Activated CD4-positive, alpha-beta T cell treated with anti-CD3 and anti-CD28 coated beads for 36 hours (primary cell): ENCODE data around the gene DCP2. TPM values are rescaled to one million over a fixed set of nuclear protein-coding genes. Genes with fewer than 3 reads are reported as not detected.
A peak's percentile ranks its signal among the peaks of the same experiment; 100 is the strongest.
"Not testable (repeated sequence)": the region's sequence is repeated elsewhere in the genome, so short reads cannot be mapped to it uniquely, and the experiment has no call there.

Source experiments
- ATAC-seq: fragments of 200-7000 bp; cut with Tn5 transposase; one replicate; pipeline ENCODE4 v1.10.0; 2021; ENCODE audit warnings: mild to moderate bottlenecking, moderate library complexity
- CTCF ChIA-PET: fragments of 350-600 bp; sonication (Branson Sonifier 250); formaldehyde crosslinking; loops from one replicate; lab custom pipeline; 2021; ENCODE audit warnings: antibody characterized with exemption; lab: Charles Lee
- POLR2A ChIA-PET: fragments of 350-600 bp; sonication (Branson Sonifier 250); formaldehyde crosslinking; loops from one replicate; lab custom pipeline; 2021; ENCODE audit warnings: antibody characterized with exemption, inconsistent platforms; lab: Charles Lee
- DNase-seq: peaks from one replicate; pipeline ENCODE4 v3.0.0-alpha.2; 2020
- H3K27ac Mint-ChIP-seq: one replicate; pipeline ENCODE4 v1.8.0; 2021; ENCODE audit warnings: mixed read lengths
- H3K27me3 Mint-ChIP-seq: one replicate; pipeline ENCODE4 v1.8.0; 2021; ENCODE audit warnings: mixed read lengths
- H3K36me3 Mint-ChIP-seq: one replicate; pipeline ENCODE4 v1.8.0; 2021; ENCODE audit warnings: low read depth, mixed read lengths
- H3K4me1 Mint-ChIP-seq: one replicate; pipeline ENCODE4 v1.8.0; 2021; ENCODE audit warnings: mixed read lengths
- H3K4me3 Mint-ChIP-seq: one replicate; pipeline ENCODE4 v1.8.0; 2021; ENCODE audit warnings: mild to moderate bottlenecking, moderate library complexity, mixed read lengths
- H3K9me3 Mint-ChIP-seq: one replicate; pipeline ENCODE4 v1.8.0; 2021; ENCODE audit warnings: low read depth, mixed read lengths
- intact Hi-C, 2 experiments: fragments of 100-400 bp; cut with DNase I in 1 of 2; cut with micrococcal nuclease in 1 of 2; formaldehyde crosslinking; loops; one replicate each; pipeline versions ENCODE4 v1.14.2 to v1.15.1; 2022 to 2024; cut with DNase I, micrococcal nuclease
- total RNA-seq, 2 experiments: library from RNA; stranded (reverse); gene quantifications; one replicate each; pipeline ENCODE4 v1.2.3, GENCODE V29; 2021

The DCP2 gene
- total RNA-seq, 2 experiments from 2014 or later = 94.0 to 101 TPM

DNA sequence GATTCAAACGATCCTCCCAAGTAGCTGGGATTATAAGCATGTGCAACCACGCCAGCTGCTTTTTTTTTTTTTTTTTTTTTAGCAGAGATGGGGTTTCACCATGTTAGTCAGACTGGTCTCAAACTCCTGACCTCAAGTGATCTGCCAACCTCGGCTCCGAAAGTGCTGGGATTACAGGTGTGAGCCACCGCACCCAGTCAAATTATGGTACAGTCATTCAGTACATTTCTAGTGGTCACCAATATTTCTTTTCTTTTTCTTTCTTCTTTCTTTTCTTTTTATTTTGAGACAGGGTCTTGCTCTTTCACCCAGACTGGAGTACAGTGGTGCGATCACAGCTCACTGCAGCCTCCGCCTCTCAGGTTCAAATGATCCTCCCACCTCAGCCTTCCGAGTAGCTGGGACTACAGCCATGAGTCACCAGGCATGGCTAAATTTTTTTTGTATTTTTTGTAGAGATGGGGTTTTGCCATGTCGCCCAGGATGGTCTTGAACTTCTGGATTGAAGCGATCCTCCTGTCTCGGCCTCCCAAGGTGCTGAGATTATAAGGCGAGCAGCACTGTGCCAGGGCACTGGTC, 25.4 kb upstream of the DCP2 start:
- intact Hi-C loops = no loop called here
- CTCF ChIA-PET = interaction anchor here (0.5 to 0.7 kb wide), 5 partner anchors 11 to 49 kb away, joined by 3 to 4 read pairs (median 3); partner anchors contain the start of gene DCP2

DNA sequence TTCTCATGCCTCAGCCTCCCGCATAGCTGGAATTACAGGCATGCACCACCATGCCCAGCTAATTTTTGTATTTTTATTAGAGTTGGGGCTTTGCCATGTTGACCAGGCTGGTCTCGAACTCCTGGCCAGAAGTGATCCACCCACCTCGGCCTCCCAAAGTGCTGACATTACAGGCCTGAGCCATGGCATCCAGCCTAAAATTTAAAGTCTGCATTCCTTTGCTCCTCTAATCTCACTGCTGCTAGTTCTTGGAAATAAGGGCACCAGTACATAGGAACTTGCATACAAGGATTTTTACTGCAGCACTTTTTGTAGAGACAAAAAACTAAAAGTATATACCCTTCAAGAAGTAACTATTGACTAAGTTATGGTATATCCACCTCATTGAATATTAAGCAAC, 20.0 kb upstream of the DCP2 start:
- Mint-ChIP-seq H3K4me3 (no peak overlapping the region), H3K9me3 (no peaks in the 10 kb centered on the region), H3K4me1 (peaks cover 27% of the 10 kb centered on the region), H3K36me3 (no peaks in the 10 kb centered on the region), H3K27ac (no peak overlapping the region), H3K27me3 (no peaks in the 10 kb centered on the region)
- ChIA-PET POLR2A (no interaction called here), CTCF (interaction anchor here (0.6 kb wide), 1 partner anchor 31 kb away, joined by 3 read pairs; no protein-coding TSS in a partner anchor)
- intact Hi-C loops = no loop called here
- no peak for ATAC-seq
- DNase-seq = no peak

More for the DNA sequence above, 25.4 kb upstream of the DCP2 start:
- DNase-seq = peak; percentile 67
- peak; percentile 87 for ATAC-seq
- Mint-ChIP-seq H3K27me3 (no peaks in the 10 kb centered on the region), H3K4me1 (peaks cover 5% of the 10 kb centered on the region), H3K9me3 (no peaks in the 10 kb centered on the region), H3K4me3 (no peak overlapping the region), H3K36me3 (no peaks in the 10 kb centered on the region), H3K27ac (no peak overlapping the region)
- POLR2A ChIA-PET = interaction anchor here (0.8 kb wide), 1 partner anchor 72 kb away, joined by 8 read pairs; no protein-coding TSS in a partner anchor

DNA sequence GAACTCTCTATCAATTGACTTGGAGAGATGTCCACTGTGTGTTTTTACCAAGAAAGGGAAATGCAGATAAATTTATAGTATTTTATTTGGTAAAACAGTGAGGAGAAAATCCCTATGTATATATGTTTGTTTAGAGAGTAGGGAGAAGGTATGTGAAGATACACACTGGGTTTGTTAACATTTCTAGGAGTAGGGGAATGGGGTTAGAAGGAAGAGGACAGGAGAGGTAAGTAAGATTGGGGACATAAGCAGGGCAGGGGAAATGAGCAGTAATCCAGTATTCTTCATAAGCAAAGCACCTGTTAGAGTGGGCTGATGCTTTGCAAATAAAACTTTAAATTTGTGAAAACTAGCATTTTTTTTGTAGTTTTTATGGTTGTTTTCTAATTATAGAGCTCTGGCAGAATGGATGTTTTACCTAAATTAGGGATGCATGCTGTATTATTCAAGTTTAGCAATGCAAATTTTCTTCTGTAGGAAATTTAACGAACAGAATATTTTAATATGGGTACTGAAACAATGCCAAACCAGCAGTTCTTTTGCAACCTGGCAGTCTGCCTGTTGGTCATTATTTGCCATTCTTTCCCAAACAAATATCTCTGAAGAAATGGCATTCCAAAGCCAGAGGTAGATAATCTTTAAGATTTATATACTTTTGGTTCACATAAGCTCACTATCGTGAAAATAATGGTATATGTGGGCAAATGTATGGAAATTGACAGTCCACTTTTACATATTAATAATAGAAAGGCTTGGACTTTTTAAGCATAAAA, 19.4 kb upstream of the DCP2 start:
- ChIA-PET CTCF (interaction anchor here (0.6 kb wide), 1 partner anchor 32 kb away, joined by 3 read pairs; no protein-coding TSS in a partner anchor), POLR2A (no interaction called here)
- H3K27ac Mint-ChIP-seq = no peak overlapping the region
- intact Hi-C loops = no loop called here
- H3K36me3 Mint-ChIP-seq = no peaks in the 10 kb centered on the region
- peaks cover 27% of the 10 kb centered on the region for H3K4me1 Mint-ChIP-seq
- no peak overlapping the region for H3K4me3 Mint-ChIP-seq
- ATAC-seq (no peak), DNase-seq (no peak)
- H3K27me3 Mint-ChIP-seq = no peaks in the 10 kb centered on the region
- no peaks in the 10 kb centered on the region for H3K9me3 Mint-ChIP-seq

DNA sequence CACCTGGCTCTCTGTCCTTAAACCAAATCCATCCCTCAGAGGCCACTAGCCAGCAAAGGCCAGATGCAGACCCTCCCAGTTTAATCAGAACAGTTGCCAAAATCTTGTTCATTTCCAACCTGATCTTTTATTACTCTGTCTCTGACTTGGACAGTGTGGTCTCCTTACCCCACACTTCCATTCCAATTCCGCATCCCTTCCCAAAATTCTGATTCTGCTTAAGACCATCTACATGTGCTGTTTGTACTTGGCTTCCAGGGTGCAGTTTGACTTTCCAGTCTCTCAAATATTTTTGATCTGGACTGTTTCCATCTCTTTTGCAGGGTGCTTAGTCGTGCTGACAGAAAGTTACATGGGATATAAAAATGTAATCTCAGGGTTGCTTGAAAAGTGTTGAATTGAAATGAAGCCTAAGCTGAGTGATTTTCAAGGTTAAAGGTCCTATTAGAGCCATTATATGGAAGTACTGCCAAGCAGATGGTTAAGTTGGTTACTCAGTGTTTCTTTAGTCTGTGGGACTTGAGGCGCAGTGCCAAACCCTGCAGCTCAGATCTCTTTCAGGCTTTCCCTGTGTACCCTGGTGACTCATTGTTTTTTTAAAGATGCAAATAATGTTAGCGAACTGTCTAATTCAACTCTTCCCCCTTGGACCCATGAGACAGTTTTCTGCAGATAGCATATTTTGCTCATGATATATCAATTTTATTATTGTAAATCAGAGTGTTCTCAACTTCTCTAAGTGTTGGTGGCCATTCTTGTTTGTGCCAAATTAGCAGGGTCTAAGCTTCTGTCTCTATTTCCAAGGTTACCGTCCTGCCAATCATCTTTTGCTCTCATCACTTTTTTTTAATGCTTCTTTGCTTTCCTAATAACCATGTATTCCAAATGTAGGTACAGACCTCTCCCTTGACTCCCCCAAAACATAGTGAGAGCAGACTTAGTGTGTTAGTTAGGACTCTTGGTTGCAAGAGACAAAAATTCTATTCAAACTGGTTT, 18.2 kb upstream of the DCP2 start:
- no peaks in the 10 kb centered on the region for H3K27me3 Mint-ChIP-seq
- ChIA-PET POLR2A (no interaction called here), CTCF (no interaction called here)
- H3K4me1 Mint-ChIP-seq = peaks cover 36% of the 10 kb centered on the region
- no peaks in the 10 kb centered on the region for H3K36me3 Mint-ChIP-seq
- DNase-seq (peak; percentile 60), ATAC-seq (peak; percentile 91)
- intact Hi-C loops = no loop called here
- no peak overlapping the region for H3K27ac Mint-ChIP-seq
- H3K9me3 Mint-ChIP-seq = no peaks in the 10 kb centered on the region
- no peak overlapping the region for H3K4me3 Mint-ChIP-seq

DNA sequence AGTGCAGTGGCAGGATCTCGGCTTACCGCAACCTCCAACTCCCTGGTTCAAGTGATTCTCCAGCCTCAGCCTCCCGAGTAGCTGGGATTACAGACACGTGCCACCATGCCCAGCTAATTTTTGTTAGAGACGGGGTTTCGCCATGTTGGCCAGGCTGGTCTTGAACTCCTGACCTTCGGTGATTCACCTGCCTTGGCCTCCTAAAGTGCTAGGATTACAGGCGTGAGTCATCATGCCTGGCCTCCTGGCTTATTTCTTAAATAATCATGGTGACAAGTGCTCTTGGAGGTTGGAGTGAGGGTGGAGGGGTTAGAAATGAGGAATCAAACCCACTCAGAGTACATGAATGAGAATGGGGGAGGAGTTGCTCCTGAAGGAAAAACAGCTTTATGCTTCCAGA, 16.7 kb upstream of the DCP2 start:
- H3K27ac Mint-ChIP-seq, H3K36me3 Mint-ChIP-seq, ATAC-seq, POLR2A ChIA-PET, H3K27me3 Mint-ChIP-seq, DNase-seq, H3K9me3 Mint-ChIP-seq, H3K4me3 Mint-ChIP-seq: not testable (repeated sequence)
- H3K4me1 Mint-ChIP-seq = peaks cover 45% of the 10 kb centered on the region
- intact Hi-C loops = loop anchor here in 1 of 2 experiments (5.0 kb wide), 1 partner anchor 83 kb away; no protein-coding TSS in a partner anchor
- CTCF ChIA-PET = interaction anchor here (0.6 to 0.9 kb wide), 5 partner anchors 63 to 1292 kb away, joined by 3 read pairs; no protein-coding TSS in a partner anchor

DNA sequence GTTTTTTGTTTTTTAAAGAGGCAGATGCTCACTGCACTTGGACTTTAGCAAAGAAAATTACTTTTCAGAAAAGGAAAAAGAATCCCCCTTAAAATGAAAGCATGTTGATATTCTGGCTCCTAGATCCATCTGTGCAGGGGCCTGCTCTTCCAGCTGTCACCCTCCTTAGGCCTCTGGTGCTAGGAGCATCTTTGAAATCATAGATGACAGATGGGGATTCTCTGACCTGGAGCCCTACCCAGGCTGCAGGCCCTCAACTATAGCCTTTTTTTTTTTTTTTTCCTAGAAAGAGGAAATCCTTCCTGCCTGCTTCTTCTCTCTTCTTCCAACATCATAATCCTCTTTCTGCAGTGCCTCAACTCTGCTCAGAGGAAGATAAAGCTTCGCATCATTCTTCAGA, 16.3 kb upstream of the DCP2 start:
- Mint-ChIP-seq H3K36me3 (no peaks in the 10 kb centered on the region), H3K27me3 (no peaks in the 10 kb centered on the region), H3K27ac (no peak overlapping the region), H3K4me1 (peaks cover 49% of the 10 kb centered on the region), H3K9me3 (no peaks in the 10 kb centered on the region), H3K4me3 (no peak overlapping the region)
- ChIA-PET CTCF (interaction anchor here (0.6 to 0.9 kb wide), 3 partner anchors 9 to 258 kb away, joined by 3 read pairs; no protein-coding TSS in a partner anchor), POLR2A (interaction anchor here (0.7 kb wide), 1 partner anchor 1856 kb away, joined by 5 read pairs; no protein-coding TSS in a partner anchor)
- no peak for DNase-seq
- no peak for ATAC-seq
- intact Hi-C loops = loop anchor here in 1 of 2 experiments (5.0 kb wide), 1 partner anchor 83 kb away; no protein-coding TSS in a partner anchor

DNA sequence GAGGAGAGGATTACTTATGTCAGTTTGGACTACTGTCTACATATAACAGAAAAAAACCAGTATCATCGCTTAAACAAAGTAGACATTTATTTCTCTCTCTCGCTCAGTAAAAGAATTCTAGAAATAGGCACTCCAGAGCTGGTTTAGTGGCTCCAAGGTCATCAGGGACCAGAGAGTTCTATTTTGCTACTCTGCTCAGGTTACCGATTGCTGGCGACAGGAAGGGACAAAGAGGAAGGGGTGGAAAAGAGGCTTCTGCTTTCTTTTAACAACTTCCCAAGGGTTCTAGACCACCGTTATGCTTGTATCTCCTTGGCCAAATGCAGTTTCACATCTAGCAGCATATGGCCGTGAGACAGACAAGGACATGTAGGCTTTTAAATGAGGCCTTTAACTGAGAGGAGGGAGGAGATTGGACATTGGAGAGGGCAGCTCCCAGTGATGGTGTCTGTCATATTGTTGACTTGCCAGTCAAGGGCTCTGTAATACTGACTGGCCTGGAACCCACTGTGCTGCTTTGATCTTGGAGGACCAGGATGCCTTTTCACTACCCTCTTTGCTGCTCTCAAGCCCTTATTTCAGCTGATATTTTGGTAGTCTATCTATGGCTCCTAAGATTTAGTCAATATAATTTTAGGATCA, 15.6 kb upstream of the DCP2 start:
- Mint-ChIP-seq H3K27me3 (no peaks in the 10 kb centered on the region), H3K4me1 (peaks cover 54% of the 10 kb centered on the region), H3K9me3 (no peaks in the 10 kb centered on the region), H3K36me3 (no peaks in the 10 kb centered on the region), H3K4me3 (no peak overlapping the region), H3K27ac (no peak overlapping the region)
- ATAC-seq (no peak), DNase-seq (no peak)
- intact Hi-C loops = loop anchor here in 1 of 2 experiments (5.0 kb wide), 1 partner anchor 84 kb away; no protein-coding TSS in a partner anchor
- ChIA-PET POLR2A (interaction anchor here (0.7 kb wide), 1 partner anchor 1857 kb away, joined by 5 read pairs; no protein-coding TSS in a partner anchor), CTCF (interaction anchor here (0.8 to 1.6 kb wide), 5 partner anchors 8 to 91 kb away, joined by 3 to 7 read pairs (median 3); partner anchors contain the start of gene REEP5)

DNA sequence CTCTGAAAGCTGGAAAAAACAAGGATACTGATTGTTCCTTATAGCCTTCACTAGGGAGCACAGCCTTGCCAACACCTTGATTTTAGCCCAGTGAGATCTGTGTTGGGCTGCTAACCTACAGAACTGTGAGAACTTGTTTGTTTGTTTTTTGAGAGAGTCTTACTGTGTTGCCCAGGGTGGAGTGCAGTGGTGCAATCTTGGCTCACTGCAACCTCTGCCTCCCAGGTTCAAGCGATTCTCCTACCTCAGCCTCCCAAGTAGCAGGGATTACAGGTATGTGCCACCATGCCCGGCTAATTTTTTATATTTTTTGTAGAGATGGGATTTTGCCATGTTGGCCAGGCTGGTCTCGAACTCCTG, 13.2 kb upstream of the DCP2 start:
- DNase-seq, H3K4me3 Mint-ChIP-seq, H3K27me3 Mint-ChIP-seq, ATAC-seq, H3K9me3 Mint-ChIP-seq, H3K36me3 Mint-ChIP-seq: not testable (repeated sequence)
- POLR2A ChIA-PET = interaction anchor here (1.2 kb wide), 1 partner anchor 13 kb away, joined by 4 read pairs; the partner anchor contains the start of gene DCP2
- CTCF ChIA-PET = interaction anchor here (0.6 to 2.4 kb wide), 4 partner anchors 11 to 85 kb away, joined by 3 to 13 read pairs (median 4); partner anchors contain the start of gene REEP5
- peak overlapping the region; percentile 14 for H3K27ac Mint-ChIP-seq
- H3K4me1 Mint-ChIP-seq = peaks cover 59% of the 10 kb centered on the region
- intact Hi-C loops = loop anchor here (1.0 to 5.0 kb wide), 6 partner anchors 41 to 809 kb away; partner anchors contain the start of genes SRP19 (in 2 of the 2) and REEP5 (in 1 of the 2)

DNA sequence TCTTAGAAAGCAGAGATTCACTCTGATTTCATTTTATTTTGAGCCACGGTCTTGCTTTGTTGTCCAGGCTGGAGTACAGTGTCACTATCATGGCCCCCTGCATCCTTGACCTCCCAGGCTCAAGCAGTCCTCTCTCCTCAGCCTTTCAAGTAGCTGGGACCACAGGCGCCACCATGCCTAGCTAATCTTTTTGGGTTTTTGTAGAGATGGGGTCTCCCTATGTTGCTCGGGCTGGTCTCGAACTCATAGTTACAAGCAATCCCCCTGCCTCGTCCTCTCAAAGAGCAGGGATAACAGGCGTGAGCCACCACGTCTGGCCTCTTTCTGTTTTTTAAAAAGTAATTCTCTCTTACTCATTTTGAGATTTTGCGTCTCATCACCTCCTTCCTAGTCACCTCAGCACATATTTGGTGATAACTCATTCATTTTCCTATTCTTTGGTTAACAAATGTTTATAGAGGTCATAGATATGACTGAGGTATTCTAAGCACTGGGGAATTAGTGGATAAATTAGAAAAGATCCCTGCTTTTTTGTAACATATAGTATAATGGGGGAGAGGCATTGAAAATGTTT, 10.8 kb upstream of the DCP2 start:
- peak overlapping the region; percentile 87 for H3K27ac Mint-ChIP-seq
- CTCF ChIA-PET = interaction anchor here (1.0 to 1.9 kb wide), 2 partner anchors 9 to 11 kb away, joined by 4 to 6 read pairs; partner anchors contain the start of gene DCP2
- no peaks in the 10 kb centered on the region for H3K27me3 Mint-ChIP-seq
- H3K36me3 Mint-ChIP-seq = no peaks in the 10 kb centered on the region
- DNase-seq (peak; percentile 45), ATAC-seq (peak; percentile 41)
- intact Hi-C loops = loop anchor here (2.0 kb wide), 2 partner anchors 413 to 415 kb away; no protein-coding TSS in a partner anchor
- H3K4me1 Mint-ChIP-seq = peaks cover 45% of the 10 kb centered on the region
- POLR2A ChIA-PET = interaction anchor here (0.7 kb wide), 1 partner anchor 61 kb away, joined by 3 read pairs; no protein-coding TSS in a partner anchor
- no peak overlapping the region for H3K4me3 Mint-ChIP-seq
- no peaks in the 10 kb centered on the region for H3K9me3 Mint-ChIP-seq
